ENCODE data around the gene DCD.
A peak's percentile ranks its signal among the peaks of the same experiment; 100 is the strongest.
"Not testable (repeated sequence)": the region's sequence is repeated elsewhere in the genome, so short reads cannot be mapped to it uniquely, and the experiment has no call there.

Gene DCD

GRCh38 chr12:54649825-54650224 lies 1.7 kb upstream of the DCD start:
- Histone ChIP-seq H3K9me3 (ENCODE audit: control insufficient read depth, insufficient read depth, low read length) (no peaks in the 10 kb centered on the region), H3K4me2 (ENCODE audit: low read length) (no peak overlapping the region), H3K27me3 (ENCODE audit: control insufficient read depth, low read length) (peaks cover 39% of the 10 kb centered on the region), H3K4me1 (ENCODE audit: control insufficient read depth, low read length) (no peaks in the 10 kb centered on the region), H3K79me2 (ENCODE audit: control insufficient read depth, low read length) (no peaks in the 10 kb centered on the region), H3K27ac (ENCODE audit: low read depth, low read length) (no peak overlapping the region), H3K9me2 (replicated peaks; ENCODE audit: control insufficient read depth, low read length) (no peaks in the 10 kb centered on the region), H3K36me3 (ENCODE audit: control insufficient read depth, low read length) (no peaks in the 10 kb centered on the region), H4K20me1 (ENCODE audit: control insufficient read depth, insufficient read depth, low read depth, low read length) (no peaks in the 10 kb centered on the region), H3K4me3 (ENCODE audit: low read length) (no peak overlapping the region), H3F3A (ENCODE audit: control insufficient read depth, insufficient read depth) (no peaks in the 10 kb centered on the region)
- no peak for TF ChIP-seq EZH2phosphoT487 (IDR thresholded peaks at IDR 0.05; ENCODE audit: borderline replicate concordance, low read length)
- TF ChIP-seq, protein P1, sequence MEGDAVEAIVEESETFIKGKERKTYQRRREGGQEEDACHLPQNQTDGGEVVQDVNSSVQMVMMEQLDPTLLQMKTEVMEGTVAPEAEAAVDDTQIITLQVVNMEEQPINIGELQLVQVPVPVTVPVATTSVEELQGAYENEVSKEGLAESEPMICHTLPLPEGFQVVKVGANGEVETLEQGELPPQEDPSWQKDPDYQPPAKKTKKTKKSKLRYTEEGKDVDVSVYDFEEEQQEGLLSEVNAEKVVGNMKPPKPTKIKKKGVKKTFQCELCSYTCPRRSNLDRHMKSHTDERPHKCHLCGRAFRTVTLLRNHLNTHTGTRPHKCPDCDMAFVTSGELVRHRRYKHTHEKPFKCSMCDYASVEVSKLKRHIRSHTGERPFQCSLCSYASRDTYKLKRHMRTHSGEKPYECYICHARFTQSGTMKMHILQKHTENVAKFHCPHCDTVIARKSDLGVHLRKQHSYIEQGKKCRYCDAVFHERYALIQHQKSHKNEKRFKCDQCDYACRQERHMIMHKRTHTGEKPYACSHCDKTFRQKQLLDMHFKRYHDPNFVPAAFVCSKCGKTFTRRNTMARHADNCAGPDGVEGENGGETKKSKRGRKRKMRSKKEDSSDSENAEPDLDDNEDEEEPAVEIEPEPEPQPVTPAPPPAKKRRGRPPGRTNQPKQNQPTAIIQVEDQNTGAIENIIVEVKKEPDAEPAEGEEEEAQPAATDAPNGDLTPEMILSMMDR (IDR thresholded peaks at IDR 0.05; ENCODE audit: low read depth, low read length, poor library complexity, severe bottlenecking) = no peak

- no peak for TF ChIP-seq EZH2phosphoT487 (IDR thresholded peaks at IDR 0.05; ENCODE audit: borderline replicate concordance, low read length)
- TF ChIP-seq, protein P1 (IDR thresholded peaks at IDR 0.05; ENCODE audit: low read depth, low read length, poor library complexity, severe bottlenecking) = no peak
- no peak overlapping the region; the same call in 1 of the 2 replicates for H3K27ac ChIP-seq (ENCODE audit: low read depth, low read length)
These were observed 6.6 kb downstream of the DCD start for GRCh38 chr12:54641554-54641953.

GRCh38 chr12:54641089-54641488 lies 7.1 kb downstream of the DCD start:
- no peaks in the 10 kb centered on the region for H3K36me3 ChIP-seq (ENCODE audit: control insufficient read depth, low read length)
- H3K9me3 ChIP-seq (ENCODE audit: control insufficient read depth, insufficient read depth, low read length) = no peaks in the 10 kb centered on the region
- peaks cover 27% of the 10 kb centered on the region for H3K4me1 ChIP-seq (ENCODE audit: control insufficient read depth, low read length)
- no peak overlapping the region; the same call in 1 of the 2 replicates for H3K27ac ChIP-seq (ENCODE audit: low read depth, low read length)
- H4K20me1 ChIP-seq (ENCODE audit: control insufficient read depth, insufficient read depth, low read depth, low read length) = no peaks in the 10 kb centered on the region
- peaks cover 10% of the 10 kb centered on the region for H3K27me3 ChIP-seq (ENCODE audit: control insufficient read depth, low read length)
- H3K9me2 ChIP-seq (replicated peaks; ENCODE audit: control insufficient read depth, low read length) = no peaks in the 10 kb centered on the region
- no peak for TF ChIP-seq EZH2phosphoT487 (IDR thresholded peaks at IDR 0.05; ENCODE audit: borderline replicate concordance, low read length)
- TF ChIP-seq, protein P1 (IDR thresholded peaks at IDR 0.05; ENCODE audit: low read depth, low read length, poor library complexity, severe bottlenecking) = no peak
- H3F3A ChIP-seq (ENCODE audit: control insufficient read depth, insufficient read depth) = no peaks in the 10 kb centered on the region
- no peaks in the 10 kb centered on the region for H3K79me2 ChIP-seq (ENCODE audit: control insufficient read depth, low read length)
- H3K4me3 ChIP-seq (ENCODE audit: low read length) = no peak overlapping the region
- peak overlapping the region; percentile 60 for H3K4me2 ChIP-seq (ENCODE audit: low read length)

More at GRCh38 chr12:54641554-54641953, 6.6 kb downstream of the DCD start:
- Histone ChIP-seq H3K27me3 (ENCODE audit: control insufficient read depth, low read length) (peaks cover 15% of the 10 kb centered on the region), H3K36me3 (ENCODE audit: control insufficient read depth, low read length) (no peaks in the 10 kb centered on the region), H4K20me1 (ENCODE audit: control insufficient read depth, insufficient read depth, low read depth, low read length) (no peaks in the 10 kb centered on the region), H3K79me2 (ENCODE audit: control insufficient read depth, low read length) (no peaks in the 10 kb centered on the region), H3K4me2 (ENCODE audit: low read length) (peak overlapping the region; percentile 60), H3K9me2 (replicated peaks; ENCODE audit: control insufficient read depth, low read length) (no peaks in the 10 kb centered on the region), H3K9me3 (ENCODE audit: control insufficient read depth, insufficient read depth, low read length) (no peaks in the 10 kb centered on the region), H3K4me3 (ENCODE audit: low read length) (peak overlapping the region; percentile 16), H3F3A (ENCODE audit: control insufficient read depth, insufficient read depth) (no peaks in the 10 kb centered on the region), H3K4me1 (ENCODE audit: control insufficient read depth, low read length) (peaks cover 27% of the 10 kb centered on the region)

- not testable (repeated sequence) for H3K9me2 ChIP-seq (replicated peaks; ENCODE audit: control insufficient read depth, low read length); H3K4me2 ChIP-seq (ENCODE audit: low read length); H3F3A ChIP-seq (ENCODE audit: control insufficient read depth, insufficient read depth); H3K79me2 ChIP-seq (ENCODE audit: control insufficient read depth, low read length); H3K27me3 ChIP-seq (ENCODE audit: control insufficient read depth, low read length); H4K20me1 ChIP-seq (ENCODE audit: control insufficient read depth, insufficient read depth, low read depth, low read length); H3K4me3 ChIP-seq (ENCODE audit: low read length); H3K9me3 ChIP-seq (ENCODE audit: control insufficient read depth, insufficient read depth, low read length); H3K36me3 ChIP-seq (ENCODE audit: control insufficient read depth, low read length); H3K27ac ChIP-seq (ENCODE audit: low read depth, low read length)
- H3K4me1 ChIP-seq (ENCODE audit: control insufficient read depth, low read length) = peaks cover 27% of the 10 kb centered on the region
These were observed 9.1 kb downstream of the DCD start for GRCh38 chr12:54639112-54639511.

Measured in DOHH2 (cell line).